Coronary artery (tissue), 2 donors: ENCODE results near the gene SSBP3.

Experiments
- DNase-seq: peaks from one replicate; pipeline ENCODE4 v3.0.0-alpha.2; 2017; ENCODE audit warnings: low spot score
- H3K27ac ChIP-seq, 2 donors: fragments of 200-600 bp; sonication (generic); one replicate each; pipeline ENCODE4 v1.5.1; 2016 to 2019
- H3K4me3 ChIP-seq: fragments of 200-600 bp; sonication (generic); 2 replicates; pipeline ENCODE4 v1.5.1; 2016; ENCODE audit warnings: mild to moderate bottlenecking, moderate library complexity
- TF ChIP-seq, protein P1 (sequence below): fragments of 200-600 bp; sonication (generic); IDR thresholded peaks from one replicate; pipeline ENCODE4 v1.5.1; 2019; ENCODE audit warnings: antibody characterized with exemption

SSBP3 gene

GRCh38 chr1:54266195-54266594 lies 140.0 kb downstream of the SSBP3 start:
- DNase-seq = no peak
- TF ChIP-seq, protein P1, sequence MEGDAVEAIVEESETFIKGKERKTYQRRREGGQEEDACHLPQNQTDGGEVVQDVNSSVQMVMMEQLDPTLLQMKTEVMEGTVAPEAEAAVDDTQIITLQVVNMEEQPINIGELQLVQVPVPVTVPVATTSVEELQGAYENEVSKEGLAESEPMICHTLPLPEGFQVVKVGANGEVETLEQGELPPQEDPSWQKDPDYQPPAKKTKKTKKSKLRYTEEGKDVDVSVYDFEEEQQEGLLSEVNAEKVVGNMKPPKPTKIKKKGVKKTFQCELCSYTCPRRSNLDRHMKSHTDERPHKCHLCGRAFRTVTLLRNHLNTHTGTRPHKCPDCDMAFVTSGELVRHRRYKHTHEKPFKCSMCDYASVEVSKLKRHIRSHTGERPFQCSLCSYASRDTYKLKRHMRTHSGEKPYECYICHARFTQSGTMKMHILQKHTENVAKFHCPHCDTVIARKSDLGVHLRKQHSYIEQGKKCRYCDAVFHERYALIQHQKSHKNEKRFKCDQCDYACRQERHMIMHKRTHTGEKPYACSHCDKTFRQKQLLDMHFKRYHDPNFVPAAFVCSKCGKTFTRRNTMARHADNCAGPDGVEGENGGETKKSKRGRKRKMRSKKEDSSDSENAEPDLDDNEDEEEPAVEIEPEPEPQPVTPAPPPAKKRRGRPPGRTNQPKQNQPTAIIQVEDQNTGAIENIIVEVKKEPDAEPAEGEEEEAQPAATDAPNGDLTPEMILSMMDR = no peak
- H3K27ac ChIP-seq = no peak overlapping the region
- H3K4me3 ChIP-seq = no peak overlapping the region

- Histone ChIP-seq H3K4me3 (no peak overlapping the region), H3K27ac (no peak overlapping the region)
- DNase-seq = no peak
- TF ChIP-seq, protein P1 = no peak
Measured at GRCh38 chr1:54265659-54266058, 140.5 kb downstream of the SSBP3 start.

DNA sequence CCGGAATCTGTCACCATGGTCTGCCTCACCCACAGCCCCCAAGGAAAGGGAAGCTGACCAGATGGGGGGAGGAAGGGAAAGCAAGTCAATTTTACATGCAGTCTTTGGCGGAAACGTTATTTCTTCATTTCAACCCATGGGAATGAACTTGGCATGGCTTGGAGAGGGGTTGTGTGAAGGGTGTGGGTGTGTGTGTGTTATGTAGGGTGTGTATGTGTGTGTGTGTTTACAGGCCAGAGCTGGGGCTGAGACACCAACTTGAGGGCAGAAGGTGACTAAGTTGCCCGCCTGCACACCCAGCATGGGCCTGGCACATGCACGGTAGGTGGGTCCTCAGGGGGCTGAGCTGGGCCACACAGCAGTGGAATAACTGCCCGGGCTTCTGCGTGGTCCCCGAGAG lies 141.1 kb downstream of the SSBP3 start:
- Histone ChIP-seq H3K4me3 (no peak overlapping the region), H3K27ac (no peak overlapping the region)
- TF ChIP-seq, protein P1 = no peak
- no peak for DNase-seq

DNA sequence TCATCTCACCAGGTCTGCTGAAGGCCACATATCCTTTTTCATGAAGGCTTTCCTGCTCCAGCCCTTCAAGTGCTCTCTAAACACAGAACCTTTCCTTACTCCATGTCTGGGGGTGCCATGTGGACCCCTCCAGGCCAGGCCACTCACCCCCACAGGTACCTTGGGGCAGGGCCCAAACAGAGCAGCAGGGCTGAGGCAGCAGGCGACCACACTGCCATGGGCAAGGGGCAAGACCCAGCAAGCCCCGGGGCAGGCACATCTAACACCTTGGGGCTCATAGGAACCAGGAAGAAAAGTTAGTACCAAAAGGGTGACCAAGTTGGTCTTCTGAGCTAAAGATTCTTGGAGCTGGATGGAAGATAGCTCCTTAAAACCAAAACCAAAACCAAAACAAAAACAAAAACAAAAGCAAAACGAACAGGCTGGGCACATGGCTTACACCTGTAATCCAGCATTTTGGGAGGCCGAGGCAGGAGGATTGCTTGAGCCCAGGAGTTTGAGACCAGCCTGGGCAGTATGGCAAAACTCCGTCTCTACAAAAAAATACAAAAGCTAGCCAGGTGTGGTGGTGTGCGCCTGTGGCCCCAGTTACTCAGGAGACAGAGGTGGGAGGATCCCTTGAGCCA lies 142.5 kb downstream of the SSBP3 start:
- peak overlapping the region in 1 of 2 donors; percentile 13 for H3K27ac ChIP-seq

DNA sequence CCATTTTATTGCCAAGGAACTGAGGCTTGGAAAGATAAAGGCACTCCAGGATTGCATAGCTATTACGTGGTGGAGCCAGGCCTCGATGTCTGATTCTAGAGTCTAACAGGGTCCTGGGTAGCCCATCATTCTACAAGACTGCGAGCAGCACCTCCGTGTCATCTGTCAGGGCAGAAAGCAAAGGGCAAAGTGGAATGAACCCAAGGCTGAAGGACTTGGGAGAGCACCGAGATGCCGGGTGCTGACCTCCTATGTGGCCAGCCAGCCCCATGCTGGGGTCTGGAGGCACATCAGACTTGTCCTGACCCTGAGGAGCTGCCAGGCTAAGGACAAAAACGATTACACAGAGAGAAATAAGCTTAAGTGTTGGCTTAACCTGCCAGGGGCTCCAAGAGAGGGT lies 143.9 kb downstream of the SSBP3 start:
- DNase-seq = no peak
- no peak overlapping the region for H3K27ac ChIP-seq
- no peak overlapping the region for H3K4me3 ChIP-seq
- TF ChIP-seq, protein P1 = no peak

More for the DNA sequence above, 142.5 kb downstream of the SSBP3 start:
- TF ChIP-seq, protein P1 = no peak
- no peak for DNase-seq
- no peak overlapping the region for H3K4me3 ChIP-seq

- no peak overlapping the region for H3K27ac ChIP-seq
- no peak overlapping the region for H3K4me3 ChIP-seq
- no peak for DNase-seq
- TF ChIP-seq, protein P1 = no peak
Measured at GRCh38 chr1:54260810-54261209, 145.4 kb downstream of the SSBP3 start.

DNA sequence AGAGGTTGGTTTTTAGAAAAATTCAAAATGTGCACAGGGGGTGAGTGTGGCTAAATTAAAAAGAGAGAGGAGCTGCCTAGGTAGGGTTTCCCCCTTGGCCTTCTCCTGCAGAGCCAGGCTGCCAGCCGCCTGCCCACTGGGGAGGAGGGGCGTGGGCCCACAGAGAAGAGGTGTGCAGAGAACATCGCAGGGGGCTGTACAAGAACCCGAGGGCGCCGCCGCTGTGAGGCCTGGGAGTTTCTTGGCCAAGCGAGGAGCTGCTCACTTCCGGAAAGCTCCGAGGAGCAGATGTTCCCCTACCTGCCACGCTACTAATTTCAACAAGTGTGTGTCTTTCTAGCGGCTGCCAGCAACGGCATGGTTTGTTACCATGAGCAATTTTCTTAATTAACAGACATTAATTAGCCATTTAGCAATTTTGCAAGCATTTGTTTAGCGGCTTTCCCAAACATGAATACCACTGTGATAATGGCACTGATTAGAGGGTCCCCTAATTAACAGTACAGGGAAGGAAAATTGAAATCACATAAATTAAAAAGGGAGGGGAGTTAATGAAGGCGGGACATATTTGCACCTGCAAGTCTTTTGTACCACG lies 146.6 kb downstream of the SSBP3 start:
- H3K27ac ChIP-seq = no peak overlapping the region
- TF ChIP-seq, protein P1 = no peak
- H3K4me3 ChIP-seq = no peak overlapping the region
- DNase-seq = no peak
